HG03097 (cell line): Measurements from ENCODE around the gene POLR1B.

Experiments
- ATAC-seq: cut with Tn5 transposase; IDR thresholded peaks from one replicate; pipeline ENCODE4 v1.9.1; 2021; ENCODE audit not compliant: unreplicated experiment, low FRiP score

Gene POLR1B

DNA sequence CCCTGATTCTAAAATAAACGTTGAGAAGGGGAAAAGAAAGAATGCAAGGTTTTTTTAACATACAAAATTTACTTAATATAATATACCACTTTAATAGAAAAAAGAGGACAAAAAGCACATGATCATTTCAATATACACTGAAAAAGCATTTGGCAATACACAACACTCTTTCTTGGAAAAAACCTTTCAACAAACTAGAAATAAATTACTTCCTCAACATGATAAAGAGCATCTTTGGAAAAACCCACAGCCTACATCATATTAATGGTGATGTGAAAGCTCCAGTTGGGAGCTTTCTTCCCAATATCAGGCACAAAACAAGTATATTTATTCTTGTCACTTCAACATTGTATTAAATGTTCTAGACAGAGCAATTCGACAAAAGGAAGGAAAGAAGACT, 3.0 kb upstream of the POLR1B start:
- no peak for ATAC-seq

GRCh38 chr2:112540906-112541305, 1.4 kb upstream of the POLR1B start:
- ATAC-seq, result no peak

GRCh38 chr2:112541315-112542122, 746 bp upstream of the POLR1B start:
- peak; percentile 44 for ATAC-seq

- no peak for ATAC-seq
Observed at GRCh38 chr2:112542984-112543661, 858 bp downstream of the POLR1B start.

GRCh38 chr2:112547333-112547732, 5.1 kb downstream of the POLR1B start:
- ATAC-seq, result no peak

DNA sequence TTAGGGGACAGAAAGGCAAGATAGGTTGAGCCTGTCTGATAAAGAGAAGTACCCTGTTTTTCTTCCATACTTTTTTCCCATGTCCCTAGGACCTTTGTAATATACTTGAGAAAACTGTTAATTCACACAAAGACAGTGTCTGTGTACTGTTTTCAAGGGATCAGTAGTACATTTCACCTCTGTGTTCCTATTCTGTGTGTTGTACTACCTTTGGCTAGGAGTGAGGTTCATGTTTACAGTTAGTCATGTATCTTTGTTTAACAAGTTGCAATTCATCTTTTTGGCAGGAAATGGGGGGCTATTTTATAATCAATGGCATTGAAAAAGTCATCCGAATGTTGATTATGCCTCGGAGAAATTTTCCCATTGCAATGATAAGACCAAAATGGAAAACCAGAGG, 6.7 kb downstream of the POLR1B start:
- no peak for ATAC-seq

GRCh38 chr2:112566104-112566503, 23.8 kb downstream of the POLR1B start:
- ATAC-seq, result peak; percentile 61

GRCh38 chr2:112566508-112566907, 24.2 kb downstream of the POLR1B start:
- peak; percentile 13 for ATAC-seq

DNA sequence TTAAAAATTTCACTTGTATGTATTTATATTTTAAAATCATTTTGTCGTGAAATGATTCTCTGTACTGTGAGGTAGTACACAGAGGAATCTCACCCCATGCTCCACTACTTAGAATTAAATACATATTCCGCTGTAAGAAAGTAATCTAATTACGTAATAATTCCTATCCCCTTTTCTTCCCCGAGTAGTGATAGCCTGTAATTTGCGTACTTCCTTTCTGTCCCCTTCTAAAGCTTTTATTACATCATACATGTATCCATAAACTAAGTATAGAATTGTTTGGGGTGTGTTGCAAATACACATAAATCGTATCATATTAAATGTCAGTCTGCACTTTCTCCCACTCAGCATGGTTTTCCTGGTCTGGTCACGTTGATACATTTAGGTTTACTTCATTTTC, 29.7 kb downstream of the POLR1B start:
- no peak for ATAC-seq

GRCh38 chr2:112577756-112578155, 35.5 kb downstream of the POLR1B start:
- no peak for ATAC-seq

- no peak for ATAC-seq
Observed at GRCh38 chr2:112579241-112579640, 37.0 kb downstream of the POLR1B start.

DNA sequence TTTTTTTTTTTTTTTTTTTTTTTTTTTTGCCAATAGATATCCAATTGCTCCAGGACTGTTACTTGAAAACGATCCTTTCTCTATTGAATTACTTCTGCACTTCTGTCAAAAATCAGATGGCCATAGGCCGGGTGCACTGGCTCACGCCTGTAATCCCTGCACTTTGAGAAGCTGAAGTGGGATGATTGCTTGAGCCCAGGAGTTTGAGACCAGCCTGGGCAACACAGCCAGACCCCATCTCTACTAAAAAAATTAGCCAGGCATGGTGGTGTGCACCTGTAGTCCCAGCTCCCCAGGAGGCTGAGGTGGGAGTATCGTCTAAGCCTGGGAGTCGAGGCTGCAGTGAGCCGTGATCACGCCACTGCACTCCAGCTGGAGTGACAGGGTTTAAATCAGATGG, 37.8 kb downstream of the POLR1B start:
- no peak for ATAC-seq

GRCh38 chr2:112582314-112582746, 40.1 kb downstream of the POLR1B start:
- no peak for ATAC-seq

- no peak for ATAC-seq
Observed at GRCh38 chr2:112583497-112584133, 41.4 kb downstream of the POLR1B start.

DNA sequence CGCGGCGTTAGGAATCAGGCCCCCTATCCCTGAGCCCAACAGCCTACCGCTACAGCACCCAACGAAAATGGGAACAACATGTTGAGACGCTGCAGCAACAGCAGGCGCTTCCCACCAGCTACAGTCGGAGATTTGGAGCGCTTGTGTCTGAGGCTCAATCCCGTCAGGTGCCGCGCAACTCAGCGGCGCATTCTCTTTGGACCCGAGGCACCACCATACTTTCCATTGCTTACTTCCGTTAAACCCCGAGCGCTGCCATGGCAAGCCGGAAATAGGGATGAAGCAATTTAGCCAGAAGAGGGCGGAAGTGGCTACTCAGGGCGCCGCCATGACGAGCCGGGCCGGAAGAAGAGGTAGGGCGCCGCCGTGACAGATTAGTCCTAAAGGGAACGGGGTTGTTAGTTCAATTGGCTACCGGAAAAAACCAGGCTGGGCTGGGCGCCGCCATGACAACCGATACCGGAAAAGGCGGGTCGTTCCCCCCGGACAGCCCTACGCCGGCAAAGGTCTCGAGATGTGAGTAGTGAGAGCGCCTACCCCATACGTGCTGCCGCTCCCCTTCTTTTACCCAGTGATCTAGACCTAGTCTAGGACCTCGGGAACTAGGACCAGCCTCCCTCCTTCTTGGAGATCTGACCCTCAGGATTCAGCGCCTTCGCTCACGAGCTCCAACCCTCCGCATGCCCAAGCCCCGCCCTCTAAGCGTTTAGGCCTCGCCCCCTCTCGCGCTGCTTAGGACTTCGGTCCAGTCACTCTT, 42.0 kb downstream of the POLR1B start, which contains the start of gene CHCHD5:
TSS of gene CHCHD5 (plus strand) at position 476 of the 757 bp plus-strand sequence. CDS start at position 515, 39 bp downstream.
- ATAC-seq, result peak; percentile 82

DNA sequence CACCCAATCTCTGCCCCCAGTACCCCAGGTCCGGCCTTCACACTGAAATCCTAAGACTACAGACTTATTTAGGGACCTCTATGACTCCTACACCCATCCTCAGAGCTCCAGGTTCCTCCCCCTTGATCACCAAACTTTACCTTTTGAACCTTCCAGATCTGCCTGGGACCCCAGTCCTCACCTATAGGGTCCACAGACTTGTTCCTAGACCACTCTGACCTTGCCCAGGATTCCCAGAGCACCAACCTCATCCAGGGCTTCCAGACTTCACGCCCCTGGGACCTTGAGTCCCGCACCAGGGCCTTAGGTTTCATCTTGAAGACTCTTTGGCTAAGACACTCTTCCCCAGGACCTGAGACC, 42.6 kb downstream of the POLR1B start:
- no peak for ATAC-seq

GRCh38 chr2:112585400-112585799, 43.1 kb downstream of the POLR1B start:
- ATAC-seq, result no peak

DNA sequence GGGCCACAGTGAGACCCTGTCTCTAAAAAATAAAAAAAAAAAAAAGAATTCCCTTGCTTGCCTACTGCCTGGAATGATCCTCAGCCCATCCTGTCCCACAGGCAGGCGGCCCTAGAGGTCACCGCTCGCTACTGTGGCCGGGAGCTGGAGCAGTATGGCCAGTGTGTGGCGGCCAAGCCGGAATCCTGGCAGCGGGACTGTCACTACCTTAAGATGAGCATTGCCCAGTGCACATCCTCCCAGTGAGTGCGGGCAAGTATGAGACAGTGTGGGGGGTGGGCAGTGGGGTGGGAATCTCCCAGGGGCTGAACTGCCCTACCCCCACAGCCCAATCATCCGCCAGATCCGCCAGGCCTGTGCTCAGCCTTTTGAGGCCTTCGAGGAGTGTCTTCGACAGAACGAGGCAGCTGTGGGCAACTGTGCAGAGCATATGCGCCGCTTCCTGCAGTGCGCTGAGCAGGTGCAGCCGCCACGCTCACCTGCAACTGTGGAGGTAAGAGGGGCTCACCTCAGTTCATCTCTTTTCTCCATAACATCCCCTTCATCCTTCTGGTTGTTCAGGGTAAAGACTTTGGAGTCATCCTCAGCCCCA, 43.7 kb downstream of the POLR1B start:
- no peak for ATAC-seq

- ATAC-seq, result no peak
Observed at GRCh38 chr2:112588611-112589045, 46.4 kb downstream of the POLR1B start.

DNA sequence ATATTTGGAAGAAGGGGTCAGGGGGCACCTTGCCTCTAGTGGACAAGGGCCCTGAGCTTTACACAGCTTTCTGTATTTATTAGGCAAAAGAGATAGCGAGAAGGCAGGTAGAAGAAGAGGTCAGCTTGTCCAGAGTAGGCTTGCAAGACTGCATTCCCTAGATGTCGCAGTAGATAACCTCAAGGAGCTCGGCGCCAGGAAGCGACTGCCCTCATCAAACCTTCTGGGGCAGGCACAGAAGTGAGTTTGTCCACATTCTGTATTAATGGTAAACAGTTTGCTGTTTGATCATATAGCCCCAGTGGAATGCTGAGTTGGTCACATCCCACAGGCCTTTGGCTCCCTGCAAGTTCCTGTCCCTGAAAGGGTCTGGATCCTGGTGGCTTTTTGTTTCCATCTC, 49.1 kb downstream of the POLR1B start:
- ATAC-seq, result no peak
